ENCODE data around the gene ZC3H13.
"Not testable (repeated sequence)": the region's sequence is repeated elsewhere in the genome, so short reads cannot be mapped to it uniquely, and the experiment has no call there.

GRCh38 chr13:45981127-45981526, 71.4 kb downstream of the ZC3H13 start:
- not testable (repeated sequence) for TF ChIP-seq CTCF, POLR2A (IDR thresholded peaks at IDR 0.05)

Data from adrenal gland (tissue), 5 donors.